AG08395 (cell line): ENCODE results near the gene STT3B.
"Not testable (repeated sequence)": the region's sequence is repeated elsewhere in the genome, so short reads cannot be mapped to it uniquely, and the experiment has no call there.

Experiments
- DNase-seq: peaks from one replicate; pipeline ENCODE4 v3.0.0; 2012; ENCODE audit warnings: mixed read lengths, low spot score

STT3B gene

GRCh38 chr3:31605333-31605732, 72.6 kb downstream of the STT3B start:
- not testable (repeated sequence) for DNase-seq

- DNase-seq = no peak
Observed at GRCh38 chr3:31606453-31606852, 73.7 kb downstream of the STT3B start.

- DNase-seq = peak; percentile 38
Observed at GRCh38 chr3:31610700-31611275, 78.1 kb downstream of the STT3B start.

- no peak for DNase-seq
Observed at GRCh38 chr3:31613177-31613576, 80.5 kb downstream of the STT3B start.

GRCh38 chr3:31613654-31614053, 80.9 kb downstream of the STT3B start:
- no peak for DNase-seq

- no peak for DNase-seq
Observed at GRCh38 chr3:31614162-31614921, 81.6 kb downstream of the STT3B start.

- no peak for DNase-seq
Observed at GRCh38 chr3:31615071-31615875, 82.5 kb downstream of the STT3B start.

GRCh38 chr3:31616711-31617110, 84.0 kb downstream of the STT3B start:
- no peak for DNase-seq

GRCh38 chr3:31620656-31621055, 87.9 kb downstream of the STT3B start:
- no peak for DNase-seq

GRCh38 chr3:31621314-31621713, 88.6 kb downstream of the STT3B start:
- DNase-seq = no peak

GRCh38 chr3:31622636-31623288, 90.0 kb downstream of the STT3B start:
- DNase-seq = no peak

- no peak for DNase-seq
Observed at GRCh38 chr3:31624083-31624709, 91.5 kb downstream of the STT3B start.

GRCh38 chr3:31625358-31625757, 92.6 kb downstream of the STT3B start:
- DNase-seq = no peak

- DNase-seq = no peak
Observed at GRCh38 chr3:31629054-31629453, 96.3 kb downstream of the STT3B start.

- peak; percentile 68 for DNase-seq
Observed at GRCh38 chr3:31634476-31634875, 101.8 kb downstream of the STT3B start.

- no peak for DNase-seq
Observed at GRCh38 chr3:31635545-31635944, 102.8 kb downstream of the STT3B start.

GRCh38 chr3:31636049-31636448, 103.3 kb downstream of the STT3B start:
- DNase-seq = no peak

- DNase-seq = no peak
Observed at GRCh38 chr3:31636694-31637442, 104.1 kb downstream of the STT3B start.

- DNase-seq = no peak
Observed at GRCh38 chr3:31639828-31640227, 107.1 kb downstream of the STT3B start.

GRCh38 chr3:31645256-31645655, 112.5 kb downstream of the STT3B start:
- DNase-seq = no peak

- no peak for DNase-seq
Observed at GRCh38 chr3:31648286-31648968, 115.7 kb downstream of the STT3B start.
